ENCODE measurements around the gene IL23R. TPM values are rescaled to one million over a fixed set of nuclear protein-coding genes. Genes with fewer than 3 reads are reported as not detected.
A peak's percentile ranks its signal among the peaks of the same experiment; 100 is the strongest.

The IL23R gene
- total RNA-seq, 1 donor from 2014 or later: not detected

GRCh38 chr1:67300561-67300960 is 134.3 kb downstream of the IL23R start:
- Histone ChIP-seq H3K4me3 (no peak overlapping the region), H3K9me3 (no peaks in the 10 kb centered on the region), H3K27me3 (no peaks in the 10 kb centered on the region), H3K36me3 (no peaks in the 10 kb centered on the region), H3K4me1 (no peaks in the 10 kb centered on the region), H3K27ac (no peak overlapping the region)
- DNase-seq (ENCODE audit: low spot score in 2 of 2): no peak
- intact Hi-C loops (cut with DNase I): no loop called here
- TF ChIP-seq, protein P1, sequence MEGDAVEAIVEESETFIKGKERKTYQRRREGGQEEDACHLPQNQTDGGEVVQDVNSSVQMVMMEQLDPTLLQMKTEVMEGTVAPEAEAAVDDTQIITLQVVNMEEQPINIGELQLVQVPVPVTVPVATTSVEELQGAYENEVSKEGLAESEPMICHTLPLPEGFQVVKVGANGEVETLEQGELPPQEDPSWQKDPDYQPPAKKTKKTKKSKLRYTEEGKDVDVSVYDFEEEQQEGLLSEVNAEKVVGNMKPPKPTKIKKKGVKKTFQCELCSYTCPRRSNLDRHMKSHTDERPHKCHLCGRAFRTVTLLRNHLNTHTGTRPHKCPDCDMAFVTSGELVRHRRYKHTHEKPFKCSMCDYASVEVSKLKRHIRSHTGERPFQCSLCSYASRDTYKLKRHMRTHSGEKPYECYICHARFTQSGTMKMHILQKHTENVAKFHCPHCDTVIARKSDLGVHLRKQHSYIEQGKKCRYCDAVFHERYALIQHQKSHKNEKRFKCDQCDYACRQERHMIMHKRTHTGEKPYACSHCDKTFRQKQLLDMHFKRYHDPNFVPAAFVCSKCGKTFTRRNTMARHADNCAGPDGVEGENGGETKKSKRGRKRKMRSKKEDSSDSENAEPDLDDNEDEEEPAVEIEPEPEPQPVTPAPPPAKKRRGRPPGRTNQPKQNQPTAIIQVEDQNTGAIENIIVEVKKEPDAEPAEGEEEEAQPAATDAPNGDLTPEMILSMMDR (IDR thresholded peaks at IDR 0.05): no peak

- no peak for DNase-seq (ENCODE audit: low spot score in 2 of 2)
- TF ChIP-seq, protein P1 (IDR thresholded peaks at IDR 0.05): no peak
- no peak overlapping the region for H3K4me3 ChIP-seq
- H3K4me1 ChIP-seq: no peaks in the 10 kb centered on the region
- intact Hi-C loops (cut with DNase I): no loop called here
- no peaks in the 10 kb centered on the region for H3K27me3 ChIP-seq
- H3K27ac ChIP-seq: no peak overlapping the region
- no peaks in the 10 kb centered on the region for H3K9me3 ChIP-seq
- H3K36me3 ChIP-seq: no peaks in the 10 kb centered on the region
These were observed 137.8 kb downstream of the IL23R start for GRCh38 chr1:67304023-67304422.

DNA sequence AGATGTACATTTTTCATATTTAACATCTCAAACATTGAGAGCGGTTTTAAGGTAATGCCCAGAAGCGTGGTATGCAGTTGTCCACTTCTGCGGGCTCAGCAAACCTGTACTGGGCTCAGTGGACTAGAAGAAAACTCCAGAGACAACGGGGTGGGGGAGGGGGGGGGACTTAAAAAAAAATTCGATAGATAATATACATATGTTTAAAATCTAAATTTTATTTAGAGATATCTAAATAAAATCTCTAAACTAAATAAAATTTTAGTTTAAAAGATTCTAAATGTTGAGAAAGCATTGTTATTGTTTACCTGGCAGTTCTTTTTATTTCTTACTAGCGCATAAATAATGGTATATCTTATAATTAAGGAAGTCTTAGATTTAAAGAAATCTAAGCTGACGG is 140.3 kb downstream of the IL23R start:
- Histone ChIP-seq H3K9me3 (no peaks in the 10 kb centered on the region), H3K36me3 (no peaks in the 10 kb centered on the region), H3K27ac (no peak overlapping the region), H3K27me3 (no peaks in the 10 kb centered on the region), H3K4me1 (no peaks in the 10 kb centered on the region), H3K4me3 (no peak overlapping the region)
- no peak for DNase-seq (ENCODE audit: low spot score in 2 of 2)
- intact Hi-C loops (cut with DNase I): no loop called here
- TF ChIP-seq, protein P1 (IDR thresholded peaks at IDR 0.05): no peak

- intact Hi-C loops (cut with DNase I): no loop called here
- TF ChIP-seq, protein P1 (IDR thresholded peaks at IDR 0.05): no peak
These were observed 141.2 kb downstream of the IL23R start, which contains the start of gene IL12RB2 for GRCh38 chr1:67307251-67308060. TSS of gene IL12RB2 (plus strand) at chr1:67307873. CDS start at chr1:67320369, 12,496 bp downstream.

GRCh38 chr1:67308136-67308535 is 141.9 kb downstream of the IL23R start:
- H3K4me3 ChIP-seq: peak overlapping the region; percentile 44 to 62
- H3K9me3 ChIP-seq: no peaks in the 10 kb centered on the region
- no peak for DNase-seq (ENCODE audit: low spot score in 2 of 2)
- H3K27ac ChIP-seq: no peak overlapping the region
- no peaks in the 10 kb centered on the region for H3K4me1 ChIP-seq
- TF ChIP-seq, protein P1 (IDR thresholded peaks at IDR 0.05): no peak
- intact Hi-C loops (cut with DNase I): no loop called here
- H3K27me3 ChIP-seq: no peaks in the 10 kb centered on the region
- no peaks in the 10 kb centered on the region for H3K36me3 ChIP-seq

More at GRCh38 chr1:67307251-67308060, 141.2 kb downstream of the IL23R start, which contains the start of gene IL12RB2:
- Histone ChIP-seq H3K9me3 (no peaks in the 10 kb centered on the region), H3K4me3 (peak within 1 kb of the TSS; percentile 44 to 62), H3K36me3 (no peaks in the 10 kb centered on the region), H3K27ac (no peak within 1 kb of the TSS), H3K4me1 (no peaks in the 10 kb centered on the region), H3K27me3 (no peaks in the 10 kb centered on the region)
- DNase-seq (ENCODE audit: low spot score in 2 of 2): no peak

Other genes starting within 250 kb of the IL23R start
- gene DNAI4, start 241.6 kb upstream of the IL23R start, total RNA-seq: not detected
- 18.4 TPM for gene MIER1, start 241.5 kb upstream of the IL23R start, total RNA-seq
- gene SLC35D1, start 112.3 kb upstream of the IL23R start, total RNA-seq: 3.7 TPM
- gene C1orf141, start 31.5 kb upstream of the IL23R start, total RNA-seq: not detected
- not detected for gene IL12RB2, start 141.4 kb downstream of the IL23R start, total RNA-seq

All from ascending aorta (tissue), 2 donors.